Measurements from ENCODE around the gene SESN3.
"Not testable (repeated sequence)": the region's sequence is repeated elsewhere in the genome, so short reads cannot be mapped to it uniquely, and the experiment has no call there.

The SESN3 gene

DNA sequence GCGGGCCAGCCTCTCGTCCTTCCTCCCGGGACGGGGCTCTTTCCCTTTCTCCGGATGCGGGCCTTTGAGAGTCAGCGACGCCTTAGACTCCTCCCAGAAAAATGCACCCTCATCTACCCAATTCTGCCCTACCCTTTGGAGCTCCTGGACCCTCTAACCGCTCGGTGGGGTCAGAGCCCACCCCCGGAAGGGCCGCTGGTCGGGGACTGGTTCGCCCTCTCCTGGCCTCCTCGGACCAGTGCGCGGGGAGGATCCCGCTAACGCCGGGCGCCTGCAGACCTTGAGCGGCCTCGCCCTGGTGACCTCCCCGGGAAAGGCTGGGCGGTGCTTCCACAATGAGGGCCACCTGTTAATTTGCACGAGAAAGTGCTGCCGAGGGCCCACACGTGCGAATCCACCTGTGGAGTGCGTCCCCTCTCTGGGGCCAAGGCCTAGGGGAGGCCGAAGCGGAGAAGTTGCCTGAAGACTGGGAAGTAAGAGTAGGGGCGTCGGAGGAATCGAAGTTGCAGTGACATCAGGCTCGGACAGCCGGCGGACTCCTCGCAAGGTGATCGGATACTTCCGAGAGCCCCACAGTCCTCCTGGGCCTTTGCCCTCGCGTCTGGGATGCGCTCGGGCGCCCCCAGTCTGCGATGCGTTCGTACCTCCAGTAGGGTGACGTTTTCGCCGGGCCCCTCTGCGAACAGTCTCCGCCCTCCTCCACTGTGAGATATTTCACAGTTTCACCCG, 79.9 kb downstream of the SESN3 start:
- peak; percentile 84 for DNase-seq

DNA sequence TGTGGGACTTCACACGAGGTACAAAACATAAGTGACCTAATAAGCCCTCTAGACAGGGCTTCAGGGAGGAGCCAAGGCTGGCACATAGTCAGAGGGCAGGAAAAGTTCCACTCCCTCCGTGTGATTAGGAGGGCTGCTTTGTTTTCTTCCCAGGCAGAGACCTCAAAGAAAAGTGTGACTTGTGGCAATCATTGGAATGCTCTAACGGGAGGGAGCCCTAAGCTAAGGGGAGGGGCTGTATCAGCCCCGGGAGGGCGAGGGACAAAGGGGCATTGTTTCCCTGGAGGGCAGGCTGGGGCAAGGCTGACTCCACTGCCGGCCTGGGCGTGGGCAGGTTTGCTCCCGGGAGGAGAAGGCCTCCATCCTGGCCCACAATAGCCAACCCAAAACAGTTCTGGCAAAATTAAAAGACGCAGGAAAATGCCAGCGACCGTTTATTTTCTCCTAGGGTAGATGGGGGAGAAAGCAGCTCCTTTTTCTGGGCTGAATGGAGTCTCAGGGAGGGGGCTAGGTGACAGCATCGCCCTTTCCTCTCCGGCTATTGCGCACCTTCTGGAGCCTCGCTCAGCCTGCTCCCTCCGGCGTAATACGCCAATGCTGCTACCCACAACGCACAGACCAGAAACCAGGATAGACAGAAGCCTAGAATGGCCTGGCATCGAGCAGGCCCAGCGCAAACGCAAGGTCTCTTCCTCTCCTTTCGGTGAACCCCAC, 81.2 kb downstream of the SESN3 start:
- DNase-seq = peak; percentile 30

DNA sequence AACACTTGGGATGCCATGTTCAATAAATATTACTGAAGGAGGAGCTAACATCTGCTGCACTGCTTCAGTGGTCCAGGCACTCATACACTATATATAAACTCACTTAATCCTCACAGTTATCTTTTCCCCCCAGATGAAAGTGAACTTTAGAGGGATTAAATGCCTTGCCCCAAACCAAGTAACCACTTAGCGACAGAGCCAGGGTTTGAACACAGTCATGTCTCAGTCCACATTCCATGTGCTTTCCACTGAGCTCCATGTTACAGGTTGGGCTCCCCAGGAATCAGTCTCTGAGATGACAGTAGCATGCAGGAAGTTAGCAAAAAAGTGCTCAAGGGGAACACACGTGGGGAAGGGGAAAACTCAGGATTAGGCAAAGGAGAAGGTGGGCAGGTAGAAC, 82.1 kb downstream of the SESN3 start:
- no peak for DNase-seq

DNA sequence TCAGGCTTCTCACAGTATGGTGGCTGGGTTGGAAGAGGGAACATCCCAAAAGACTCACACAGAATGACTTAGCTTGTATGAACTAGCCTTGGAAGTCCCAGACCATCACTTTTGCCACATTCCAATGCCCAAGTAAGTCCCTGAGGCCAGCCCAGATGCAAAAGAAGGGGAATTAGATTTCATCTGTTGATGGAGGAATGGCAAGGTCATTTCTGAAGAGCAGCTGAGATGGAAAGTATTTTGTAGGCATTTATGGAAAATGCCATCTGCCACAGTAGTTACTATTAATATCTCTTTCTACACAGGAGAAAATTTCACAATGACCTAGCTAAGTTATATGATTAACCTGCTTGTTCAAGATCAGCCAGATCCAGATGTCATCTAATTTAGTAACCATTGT, 82.6 kb downstream of the SESN3 start:
- DNase-seq = no peak

DNA sequence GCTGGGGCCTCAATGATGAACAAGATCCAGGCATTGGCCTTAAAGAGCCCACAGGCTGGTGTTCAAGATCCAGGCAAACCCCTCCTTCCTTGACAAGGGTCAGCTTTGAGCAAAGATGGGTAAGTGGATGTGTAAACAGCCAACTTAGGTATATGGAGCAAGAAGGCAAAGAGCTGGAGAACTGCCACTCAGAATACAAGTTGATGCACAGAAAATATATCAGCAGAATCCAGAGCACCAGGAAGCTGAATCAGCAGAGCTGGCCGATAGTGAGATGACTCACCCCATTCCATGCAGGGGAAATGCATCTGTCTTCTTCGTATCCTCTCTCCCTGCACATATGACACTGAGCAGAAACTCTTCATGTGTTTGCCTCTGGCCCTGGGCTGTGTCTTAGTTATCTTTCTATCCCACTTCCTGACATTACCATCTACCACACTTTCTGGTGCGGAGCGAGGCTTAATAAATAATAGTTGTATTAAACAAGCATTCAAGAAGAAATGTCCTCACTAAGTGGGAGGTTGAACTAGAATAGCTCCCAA, 83.6 kb downstream of the SESN3 start:
- no peak for DNase-seq

DNA sequence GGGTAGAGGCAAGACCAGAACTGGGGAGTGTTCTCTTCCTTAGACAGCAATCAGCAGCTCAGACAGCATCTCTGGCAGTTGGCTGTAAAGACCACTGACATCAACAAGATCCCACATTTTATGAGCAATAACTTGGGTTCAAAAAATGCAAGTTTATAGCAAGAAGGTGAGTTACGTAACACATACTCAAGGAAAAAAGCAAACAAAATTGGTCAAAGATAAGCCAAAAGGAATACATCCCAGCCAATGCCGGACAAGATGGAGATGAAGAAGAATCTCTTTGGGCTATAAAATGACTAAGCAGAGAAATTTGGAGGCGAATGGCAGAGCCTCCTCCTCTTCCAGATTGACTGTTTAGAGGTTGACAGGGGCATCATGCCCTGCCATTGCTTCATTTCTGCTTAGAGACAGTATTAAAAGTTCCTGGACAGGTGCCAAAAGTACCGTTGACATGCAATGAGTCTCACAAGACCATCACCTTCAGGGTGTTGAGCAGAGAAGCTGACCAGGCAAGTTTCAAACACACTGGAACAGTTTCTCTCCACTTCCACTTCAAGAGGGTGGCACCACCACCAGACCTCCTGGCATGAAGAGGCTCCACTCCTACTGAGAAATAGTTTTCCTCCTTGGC, 85.5 kb downstream of the SESN3 start:
- DNase-seq = no peak

DNA sequence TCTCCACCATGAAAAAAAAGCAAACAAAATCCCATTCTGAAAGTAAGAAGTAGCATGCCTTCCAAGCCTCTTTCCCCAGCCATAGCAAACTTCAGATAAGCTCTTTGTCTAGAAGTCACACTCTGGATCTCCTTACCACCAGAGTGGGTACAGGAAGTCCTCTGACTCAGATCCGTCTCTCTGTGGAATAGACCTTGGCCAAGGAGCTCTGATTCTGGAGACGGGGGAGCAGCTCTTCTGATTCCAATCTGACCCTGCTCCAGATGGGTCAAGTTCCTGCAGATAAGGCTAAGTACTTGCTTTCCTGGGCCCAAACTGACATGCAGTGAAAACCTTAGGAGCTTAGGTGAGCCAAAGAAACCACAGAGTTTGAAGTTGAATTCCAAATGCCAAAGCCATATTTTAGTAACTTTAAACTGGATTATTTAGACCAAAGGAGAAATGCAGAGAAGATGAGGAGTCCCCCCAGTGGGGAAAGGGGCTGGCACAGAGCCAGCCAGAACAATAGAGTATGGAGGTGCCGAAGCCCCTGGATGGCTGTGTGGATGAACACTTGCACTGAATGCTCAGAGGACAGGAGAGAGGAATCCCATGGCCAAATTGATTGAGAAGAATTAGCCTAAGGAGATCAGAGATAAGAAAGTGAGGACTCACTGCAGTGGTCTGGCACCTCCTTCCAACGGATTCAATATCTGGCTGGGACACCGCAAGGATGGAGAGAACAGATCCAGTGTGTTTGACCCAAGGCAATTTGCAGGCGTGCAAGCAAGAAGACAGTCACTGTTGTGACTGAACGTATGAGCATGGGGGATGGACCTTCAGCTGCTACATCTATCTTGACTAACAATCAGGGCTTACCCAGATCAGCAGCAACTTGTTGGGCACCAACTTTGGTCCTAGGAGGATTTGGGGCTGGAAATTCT, 86.4 kb downstream of the SESN3 start:
- DNase-seq = no peak

DNA sequence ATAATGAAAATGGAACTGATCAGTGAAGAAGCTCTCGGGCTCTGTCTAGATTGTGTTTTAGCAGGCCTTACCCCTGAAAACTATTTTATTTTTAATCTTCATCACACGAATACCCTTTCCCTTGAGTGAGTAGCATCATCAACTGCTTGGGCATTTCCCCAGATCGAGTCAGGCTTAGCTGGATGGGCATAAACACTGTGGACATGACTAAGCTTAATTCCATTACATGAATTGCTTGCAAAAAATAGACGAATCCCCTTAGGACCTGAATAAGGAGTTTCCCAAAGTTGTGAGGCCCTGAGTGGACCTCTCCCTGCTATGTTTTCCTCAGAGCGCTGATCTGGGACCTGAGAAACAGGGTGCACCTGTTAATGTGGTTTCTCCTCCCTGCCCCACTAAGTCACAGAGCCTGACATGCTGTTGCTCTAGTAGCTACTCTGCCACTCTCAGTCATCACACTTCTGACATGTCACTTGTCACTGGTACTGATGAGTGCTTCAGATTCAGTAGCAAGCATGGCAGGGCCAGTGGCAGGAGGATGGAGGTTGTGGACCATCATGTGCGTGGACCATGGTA, 87.8 kb downstream of the SESN3 start:
- DNase-seq = no peak

DNA sequence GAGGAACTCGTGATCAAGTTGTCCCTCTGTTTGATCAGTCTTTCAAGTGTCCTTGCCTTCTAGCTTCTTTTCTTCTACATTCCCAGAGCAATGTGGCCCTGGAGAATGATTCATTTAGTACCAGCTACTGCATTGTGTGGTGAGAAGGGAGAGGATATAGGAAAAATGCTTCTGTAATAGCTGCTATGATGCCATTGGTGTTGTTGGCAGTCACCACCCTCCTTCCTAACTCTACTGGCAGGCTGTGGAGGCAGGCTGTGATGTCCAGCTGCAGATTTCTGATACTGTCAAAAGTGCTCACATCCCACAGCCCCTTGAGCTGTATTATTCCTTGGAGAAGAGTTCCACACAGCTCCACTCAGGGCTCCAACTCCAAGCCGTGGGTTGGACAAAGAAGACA, 88.6 kb downstream of the SESN3 start:
- no peak for DNase-seq

DNA sequence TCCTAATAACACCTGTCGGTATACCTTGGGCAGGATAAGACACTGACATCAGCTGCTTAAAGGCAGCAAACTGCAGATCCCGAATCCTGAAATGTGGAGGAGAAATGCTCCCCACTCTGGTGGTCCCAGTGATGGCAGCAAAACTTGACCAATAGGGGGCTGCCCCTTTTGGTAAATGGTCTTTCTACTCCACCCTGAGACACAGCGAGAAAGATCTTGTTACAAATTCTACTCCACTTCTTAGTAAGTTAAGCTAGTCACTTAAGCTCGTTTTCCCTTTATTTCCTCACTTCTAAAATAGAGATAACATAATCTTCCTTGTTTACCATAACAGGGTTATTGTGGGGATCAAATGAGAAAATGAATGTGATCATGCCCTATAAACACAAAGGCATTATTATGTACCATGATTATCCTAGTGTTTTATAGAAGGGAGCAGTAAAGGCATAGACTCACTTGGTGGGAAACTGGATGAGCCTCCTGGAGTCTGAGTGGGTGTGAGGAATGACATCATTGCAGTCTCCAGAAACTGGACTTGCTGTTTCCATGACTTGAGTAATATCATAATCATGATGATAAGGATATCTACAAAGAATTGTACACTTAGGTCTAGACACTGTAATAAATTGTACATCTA, 90.5 kb downstream of the SESN3 start:
- no peak for DNase-seq

DNA sequence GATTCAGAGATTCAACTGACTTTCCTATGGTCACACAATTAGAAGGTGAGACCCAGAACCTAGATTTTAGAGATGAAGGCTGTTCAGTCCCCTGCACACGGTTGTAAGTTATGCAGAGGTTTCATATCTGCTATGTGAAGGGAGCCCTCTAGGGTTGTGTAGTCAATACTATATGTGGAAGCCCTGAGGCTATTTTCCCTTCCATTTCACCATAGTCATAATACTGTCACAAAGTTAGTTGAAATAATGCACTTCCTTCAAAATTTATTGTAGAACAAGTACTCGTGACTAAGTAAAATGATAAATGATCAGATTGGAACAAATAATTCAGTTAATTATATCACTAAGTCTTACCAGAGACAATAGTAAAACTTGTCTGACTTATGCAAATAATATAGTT, 92.6 kb downstream of the SESN3 start:
- no peak for DNase-seq

DNA sequence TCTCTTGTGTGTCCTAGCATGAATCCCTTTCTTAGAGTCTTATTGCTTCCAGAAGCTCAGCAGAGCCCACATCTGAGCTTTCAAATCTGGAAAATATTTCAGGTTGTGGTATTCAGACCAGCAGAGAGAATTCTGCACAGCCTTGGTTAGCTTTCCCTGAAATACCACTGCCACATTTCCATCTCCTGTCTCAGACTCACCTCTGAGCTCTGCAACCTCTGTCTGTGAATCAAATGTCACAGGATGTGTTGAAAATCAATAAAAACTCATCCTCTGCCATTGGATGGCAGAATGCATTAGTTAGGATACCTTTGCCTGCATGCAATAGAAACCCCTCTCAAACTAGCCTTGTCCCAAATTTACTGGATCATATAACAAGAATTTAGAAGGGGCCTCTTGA, 93.7 kb downstream of the SESN3 start:
- no peak for DNase-seq

DNA sequence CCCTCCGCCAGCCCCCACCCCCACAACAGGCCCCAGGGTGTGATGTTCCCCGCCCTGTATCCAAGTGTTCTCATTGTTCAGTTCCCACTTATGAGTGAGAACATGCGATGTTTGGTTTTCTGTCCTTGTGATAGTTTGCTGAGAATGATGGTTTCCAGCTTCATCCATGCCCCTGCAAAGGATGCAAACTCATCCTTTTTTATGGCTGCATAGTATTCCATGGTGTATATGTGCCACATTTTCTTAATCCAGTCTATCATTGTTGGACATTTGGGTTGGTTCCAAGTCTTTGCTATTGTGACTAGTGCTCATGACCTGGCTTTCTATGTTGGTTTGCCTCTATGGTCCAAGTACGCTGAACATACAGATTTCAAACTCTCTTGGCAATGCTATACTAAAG, 94.3 kb downstream of the SESN3 start:
- DNase-seq = not testable (repeated sequence)

DNA sequence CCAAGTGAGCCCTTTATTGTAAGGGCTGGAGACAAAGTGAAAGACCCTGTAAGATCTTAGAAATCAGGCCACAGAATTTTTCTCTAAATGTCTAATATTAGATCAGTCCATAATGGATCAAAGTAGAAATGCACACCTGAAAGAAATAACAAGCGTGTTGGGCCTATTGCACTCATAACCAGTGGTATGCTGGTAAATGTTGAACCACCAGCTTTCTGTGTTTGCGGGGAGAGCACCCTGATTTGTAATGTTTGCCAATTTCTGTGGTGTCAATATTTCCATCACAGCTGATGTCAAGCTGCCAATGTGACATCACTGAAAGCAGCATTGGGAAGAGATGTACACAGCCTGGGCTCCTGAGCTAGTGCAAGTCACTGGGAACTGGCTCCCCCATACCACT, 95.1 kb downstream of the SESN3 start:
- DNase-seq = no peak

DNA sequence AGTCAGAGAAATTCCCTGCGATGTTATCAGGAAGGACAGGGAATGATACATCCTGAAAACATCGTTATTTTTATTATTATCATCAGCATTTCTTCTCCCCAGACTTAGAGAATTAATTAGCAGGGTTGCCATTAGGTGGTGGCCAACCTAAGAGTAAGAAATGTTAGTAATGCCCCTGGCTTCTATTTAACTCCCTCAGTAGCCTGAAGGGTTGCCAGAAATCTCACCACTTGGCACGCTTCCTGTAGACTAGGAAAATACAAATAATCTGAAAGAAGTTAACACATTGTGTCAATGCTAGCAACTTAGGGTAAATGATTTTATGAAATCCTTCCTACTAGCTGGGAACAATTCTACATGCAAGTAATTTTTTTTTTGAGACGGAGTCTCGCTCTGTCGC, 95.8 kb downstream of the SESN3 start:
- DNase-seq = no peak

DNA sequence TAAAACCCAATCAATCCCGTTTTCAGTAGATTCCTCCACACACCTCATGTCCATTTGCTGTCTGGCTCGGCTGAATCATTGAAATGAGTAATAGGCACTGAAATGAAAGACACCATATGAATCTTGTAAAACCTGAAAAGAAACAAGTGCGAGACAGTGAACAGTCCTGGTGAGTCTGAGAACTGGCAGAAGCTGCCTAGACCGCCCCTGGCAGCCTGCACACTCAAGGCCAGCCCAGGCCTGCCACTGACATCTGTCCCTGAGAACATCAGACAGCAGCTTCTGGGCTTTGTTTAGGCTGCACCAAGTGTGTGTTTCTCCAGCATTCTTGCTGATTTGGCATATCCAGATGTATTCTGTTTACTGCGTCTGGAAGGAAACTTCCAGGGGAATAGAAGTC, 96.5 kb downstream of the SESN3 start:
- DNase-seq = no peak

DNA sequence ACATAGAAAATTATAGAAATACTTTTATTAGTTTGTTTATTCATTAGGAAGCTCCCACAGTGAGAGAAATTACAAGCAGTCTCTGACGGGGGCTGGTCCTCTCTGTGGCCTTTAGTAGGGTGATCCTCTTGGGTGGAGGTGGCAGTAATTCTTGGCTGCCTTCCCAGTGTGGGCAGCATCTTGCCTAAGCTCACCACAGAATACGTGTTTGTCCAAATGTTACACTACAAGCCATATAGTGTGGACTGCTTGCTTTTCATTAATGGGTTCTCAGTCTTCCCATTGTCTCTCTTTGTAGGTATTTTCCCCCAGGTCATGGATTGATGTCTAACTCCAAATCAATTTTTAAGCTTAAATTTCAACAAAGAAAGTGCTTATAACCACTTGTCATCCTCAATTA, 98.0 kb downstream of the SESN3 start:
- DNase-seq = no peak

DNA sequence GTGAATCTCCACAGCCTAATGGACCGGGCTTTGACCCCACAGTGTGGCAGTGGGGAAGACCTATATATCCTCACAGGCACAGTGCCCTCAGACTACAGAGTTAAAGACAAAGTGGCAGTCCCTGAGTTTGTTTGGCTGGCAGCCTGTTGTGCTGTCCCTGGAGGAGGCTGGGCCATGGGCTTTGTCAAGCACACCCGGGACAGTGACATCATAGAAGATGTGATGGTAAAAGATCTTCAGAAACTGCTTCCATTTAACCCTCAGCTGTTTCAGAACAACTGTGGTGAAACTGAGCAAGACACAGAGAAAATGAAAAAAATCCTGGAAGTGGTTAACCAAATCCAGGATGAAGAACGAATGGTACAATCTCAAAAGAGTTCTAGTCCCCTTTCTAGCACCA, 102.4 kb downstream of the SESN3 start:
- DNase-seq = no peak

DNA sequence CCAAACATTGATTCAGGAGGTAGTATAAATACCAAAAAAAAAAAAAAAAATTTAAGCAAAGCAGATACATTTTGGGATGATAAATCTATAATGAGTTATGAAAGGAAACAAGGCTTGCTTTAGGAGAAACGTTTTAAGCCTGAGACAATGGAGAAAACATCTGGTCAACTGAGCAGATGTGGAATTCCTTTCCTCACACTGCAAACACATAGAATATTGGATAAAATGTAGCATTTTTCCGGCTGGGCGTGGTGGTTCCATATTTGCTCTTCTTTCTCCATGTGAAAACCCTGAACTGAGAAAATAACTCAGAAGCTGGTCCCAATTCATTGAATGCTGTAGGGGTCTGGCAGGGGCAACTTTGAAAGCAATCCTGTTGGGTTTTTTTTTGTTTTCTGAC, 107.4 kb downstream of the SESN3 start:
- DNase-seq = no peak

DNA sequence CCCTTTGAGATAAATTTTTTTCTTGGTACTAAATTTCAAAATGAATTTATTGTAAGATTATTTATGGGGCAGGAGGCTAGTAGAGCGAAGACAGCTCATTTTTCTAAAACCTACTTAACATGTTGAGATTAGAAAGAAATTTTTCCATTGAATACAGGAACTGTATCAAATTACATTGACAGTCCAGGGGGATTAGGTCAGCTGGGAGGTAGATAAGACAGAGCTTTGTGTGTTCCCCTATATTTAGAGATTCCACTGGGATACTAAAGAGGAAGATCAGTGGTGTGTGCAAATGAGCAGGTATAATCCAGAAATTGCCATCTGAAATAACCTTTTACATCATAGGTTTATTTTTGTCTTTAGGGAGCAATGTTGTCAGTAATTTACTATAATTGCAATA, 109.3 kb downstream of the SESN3 start:
- no peak for DNase-seq

DNA sequence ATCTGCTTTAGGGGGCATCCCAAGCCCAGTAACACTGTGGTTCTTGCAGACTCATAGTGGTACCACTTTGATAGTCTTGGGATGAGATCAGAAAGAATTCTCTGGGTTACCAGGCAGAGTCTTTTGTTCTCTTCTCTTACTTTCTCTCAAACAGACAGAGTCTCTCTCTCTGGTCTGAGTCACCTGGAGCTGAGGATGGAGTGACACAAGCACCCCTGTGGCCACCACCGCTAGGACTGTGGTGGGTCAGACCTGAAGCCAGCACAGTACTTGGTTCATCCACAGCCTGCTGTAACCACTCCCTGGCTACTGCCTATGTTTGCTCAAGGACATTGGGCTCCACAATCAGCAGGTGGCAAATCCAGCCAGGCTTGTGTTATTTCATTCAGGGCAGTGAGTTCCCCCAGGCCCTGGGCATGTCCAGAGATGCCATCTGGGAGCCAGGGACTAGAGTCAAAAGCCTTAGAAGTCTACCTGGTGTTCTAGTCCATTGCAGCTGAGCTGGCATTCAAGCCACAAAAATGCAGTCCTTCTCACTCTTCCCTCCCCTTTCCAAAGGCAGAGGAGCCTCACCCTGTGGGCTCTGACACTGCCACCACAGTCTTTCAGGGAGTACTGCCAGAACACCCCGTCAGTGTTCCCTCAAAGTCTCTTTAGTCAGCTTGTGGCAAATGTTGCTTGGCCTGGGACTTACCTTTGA, 111.5 kb downstream of the SESN3 start:
- DNase-seq = no peak
